VCaP (cell line): ENCODE results near the gene ITGA11.

Experiments
- H3K27ac ChIP-seq: fragments of 450-650 bp; 2 replicates; pipeline ENCODE4 v1.5.1; 2017
- CTCF ChIP-seq: fragments of 450-650 bp; conservative IDR thresholded peaks from 2 replicates; pipeline ENCODE4 v1.5.1; 2017; ENCODE audit warnings: mild to moderate bottlenecking, moderate library complexity

ITGA11 gene

DNA sequence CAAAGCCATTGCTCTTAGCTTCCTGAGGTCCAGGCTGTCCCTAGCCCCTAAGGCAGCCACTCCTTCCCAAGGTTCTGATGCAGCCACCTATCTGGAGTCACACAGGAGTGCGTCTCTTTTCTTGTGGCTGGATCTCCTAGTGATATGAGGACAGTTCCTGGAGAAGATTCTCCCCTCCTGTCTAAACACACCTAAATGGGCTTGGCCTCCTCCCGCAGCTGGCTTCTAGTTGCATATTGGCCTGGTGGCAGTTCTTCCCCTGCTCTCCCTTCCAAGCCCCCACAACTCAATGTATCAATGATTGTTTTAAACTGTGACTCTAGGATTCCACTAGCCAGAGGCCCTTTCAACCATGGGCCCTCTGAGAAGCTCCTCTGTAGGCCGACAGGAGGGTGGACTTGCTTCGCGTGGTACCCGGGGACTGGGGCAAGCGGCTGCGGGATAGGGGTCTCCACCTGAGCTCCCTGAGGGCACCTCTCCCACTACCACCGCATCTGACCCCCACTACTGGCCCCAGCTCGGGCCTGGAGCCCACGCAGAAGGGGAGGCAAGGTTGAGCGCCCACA, 1.4 kb downstream of the ITGA11 start:
- TF ChIP-seq CTCF, result no peak
- no peak overlapping the region for H3K27ac ChIP-seq

DNA sequence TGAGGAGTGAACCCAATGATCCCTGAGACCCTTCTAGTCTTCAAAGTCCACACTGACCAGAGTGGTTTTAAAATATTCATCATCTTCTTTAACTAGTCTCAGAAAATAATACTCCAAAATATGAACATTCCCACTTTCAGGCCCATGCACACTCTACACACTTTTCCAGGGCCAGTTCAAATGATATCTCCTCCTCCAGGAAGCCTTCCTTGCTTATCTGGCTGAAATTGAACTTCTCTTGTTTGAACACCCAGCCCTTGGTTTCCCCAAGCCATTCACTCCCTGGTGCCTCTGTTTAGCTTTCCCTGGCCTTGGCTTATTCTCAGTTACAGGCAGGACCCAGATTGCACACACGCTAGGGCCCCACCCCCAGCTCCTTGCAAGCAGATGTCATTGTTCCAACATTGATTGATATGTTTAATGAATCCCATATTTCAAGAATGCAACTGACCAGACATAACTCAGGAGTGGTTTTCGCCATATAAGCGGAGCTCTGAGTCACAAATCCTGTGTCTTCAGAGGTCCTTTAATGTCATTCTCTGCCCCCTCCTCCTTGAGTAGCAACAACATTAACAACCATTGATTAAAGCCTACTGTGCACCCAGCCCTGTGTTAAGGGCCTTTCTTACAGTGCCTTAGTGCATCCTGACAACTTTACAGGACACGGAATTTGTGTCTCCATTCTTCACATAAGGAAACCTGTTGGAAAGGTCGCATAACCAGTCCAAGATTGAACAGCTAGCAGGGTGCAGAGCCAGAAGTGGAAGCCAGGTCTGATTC, 2.1 kb downstream of the ITGA11 start:
- TF ChIP-seq CTCF, result no peak
- no peak overlapping the region for H3K27ac ChIP-seq

DNA sequence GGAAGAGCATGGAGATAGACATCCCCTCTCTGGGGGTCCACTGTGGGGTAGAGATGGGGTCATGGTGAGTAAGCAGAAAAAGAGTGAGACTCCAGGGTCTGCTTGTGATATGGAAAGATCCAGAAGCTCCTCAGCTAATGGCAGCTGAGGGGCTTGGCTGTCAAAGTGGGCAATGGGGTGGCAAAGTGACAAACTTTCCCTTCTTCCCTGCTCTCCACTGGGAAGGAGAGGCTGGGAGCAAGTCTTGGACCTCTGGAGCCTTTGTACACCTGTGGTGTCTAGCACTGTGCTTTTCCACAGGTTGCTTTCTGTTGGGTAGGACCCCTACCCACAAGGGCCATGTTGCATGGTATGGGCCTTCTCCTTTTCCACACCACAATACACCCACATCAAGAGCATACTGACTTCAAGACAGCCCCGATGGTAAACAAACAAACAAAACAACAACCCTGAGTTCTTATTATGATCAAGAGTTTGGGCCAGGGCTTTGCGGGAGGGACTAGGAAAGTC, 3.5 kb downstream of the ITGA11 start:
- H3K27ac ChIP-seq, result no peak overlapping the region
- TF ChIP-seq CTCF, result no peak

GRCh38 chr15:68427963-68428362, 4.0 kb downstream of the ITGA11 start:
- H3K27ac ChIP-seq, result no peak overlapping the region
- TF ChIP-seq CTCF, result no peak

DNA sequence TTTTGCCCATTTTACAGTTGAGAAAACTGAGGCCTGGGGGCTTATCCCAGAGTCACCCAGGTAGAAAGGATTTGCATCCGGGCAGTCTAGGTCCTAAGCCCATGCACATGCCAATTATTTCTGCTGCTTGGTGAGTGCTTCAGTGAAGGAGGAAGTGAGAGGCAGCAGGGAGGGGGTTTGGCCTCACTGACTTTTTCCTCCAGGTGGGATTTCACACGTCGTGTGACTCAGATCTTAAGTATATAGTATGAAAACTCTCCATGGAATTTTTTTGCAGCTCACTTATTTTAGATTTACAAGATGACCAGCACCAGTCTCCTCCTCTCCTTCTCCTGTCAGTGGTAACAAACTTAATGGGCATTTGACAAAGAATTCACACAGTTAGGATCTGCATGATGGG, 4.6 kb downstream of the ITGA11 start:
- no peak overlapping the region for H3K27ac ChIP-seq
- no peak for TF ChIP-seq CTCF

GRCh38 chr15:68426116-68426515, 5.8 kb downstream of the ITGA11 start:
- no peak for TF ChIP-seq CTCF
- no peak overlapping the region for H3K27ac ChIP-seq

- no peak for TF ChIP-seq CTCF
- no peak overlapping the region for H3K27ac ChIP-seq
Observed at GRCh38 chr15:68425428-68426060, 6.4 kb downstream of the ITGA11 start.
